MM.1S (cell line): ENCODE data around the gene FEM1C.

Source experiments
- DNase-seq: peaks from one replicate; pipeline ENCODE4 v3.0.0-alpha.2; 2015
- H2AFZ ChIP-seq: fragments of 300-600 bp; sonication (generic); 2 replicates; pipeline ENCODE4 v1.6.0; 2016; ENCODE audit warnings: antibody characterized with exemption, low read length
- H3F3A ChIP-seq: fragments of 300-600 bp; sonication (generic); 2 replicates; pipeline ENCODE4 v1.6.1; 2016; ENCODE audit warnings: mild to moderate bottlenecking, antibody characterized with exemption, low read length, moderate library complexity, mixed read lengths; ENCODE audit not compliant: insufficient read depth
- H3K27ac ChIP-seq: fragments of 300-600 bp; sonication (generic); 2 replicates; pipeline ENCODE4 v1.5.1; 2016; ENCODE audit warnings: mild to moderate bottlenecking, low read length
- H3K27me3 ChIP-seq: fragments of 300-600 bp; sonication (generic); replicated peaks from 2 replicates; pipeline ENCODE4 v1.6.0; 2016; ENCODE audit warnings: low read length; ENCODE audit not compliant: insufficient read depth
- H3K36me3 ChIP-seq: fragments of 300-600 bp; sonication (generic); replicated peaks from 2 replicates; pipeline ENCODE4 v1.6.1; 2016; ENCODE audit warnings: mild to moderate bottlenecking, low read length, mixed read lengths; ENCODE audit not compliant: insufficient read depth
- H3K4me1 ChIP-seq: fragments of 300-600 bp; sonication (generic); 2 replicates; pipeline ENCODE4 v1.6.1; 2016; ENCODE audit warnings: low read length, mixed read lengths
- H3K4me2 ChIP-seq: fragments of 300-600 bp; sonication (generic); 2 replicates; pipeline ENCODE4 v1.6.0; 2016; ENCODE audit warnings: low read depth, low read length
- H3K4me3 ChIP-seq: fragments of 300-600 bp; sonication (generic); 2 replicates; pipeline ENCODE4 v1.5.1; 2016; ENCODE audit warnings: low read length, mixed read lengths
- H3K79me2 ChIP-seq: fragments of 300-600 bp; sonication (generic); 2 replicates; pipeline ENCODE4 v1.6.1; 2016; ENCODE audit warnings: mixed run types, low read length, mixed read lengths
- H3K9ac ChIP-seq: fragments of 300-600 bp; sonication (generic); 2 replicates; pipeline ENCODE4 v1.6.1; 2016; ENCODE audit warnings: low read length, mixed read lengths
- H3K9me2 ChIP-seq: fragments of 300-600 bp; sonication (generic); replicated peaks from 2 replicates; pipeline ENCODE4 v1.6.1; 2016; ENCODE audit warnings: mild to moderate bottlenecking, low read length, mixed read lengths; ENCODE audit not compliant: insufficient read depth
- H3K9me3 ChIP-seq: fragments of 300-600 bp; sonication (generic); replicated peaks from 2 replicates; pipeline ENCODE4 v1.6.1; 2016; ENCODE audit warnings: mild to moderate bottlenecking, low read length, mixed read lengths; ENCODE audit not compliant: insufficient read depth
- H4K20me1 ChIP-seq: fragments of 300-600 bp; sonication (generic); 2 replicates; pipeline ENCODE4 v1.6.1; 2016; ENCODE audit warnings: mild to moderate bottlenecking, low read length, moderate library complexity, mixed read lengths; ENCODE audit not compliant: insufficient read depth
- EZH2 ChIP-seq: fragments of 300-600 bp; sonication (generic); optimal IDR thresholded peaks from 2 replicates; pipeline ENCODE3; 2017; ENCODE audit warnings: low read depth, mild to moderate bottlenecking, antibody characterized with exemption, low read length, mixed read lengths
- EZH2phosphoT487 ChIP-seq: fragments of 300-600 bp; sonication (generic); IDR thresholded peaks from 2 replicates; pipeline ENCODE4 v1.6.1; 2018; ENCODE audit warnings: antibody characterized with exemption, low read length
- TF ChIP-seq, protein P1 (sequence below): fragments of 300-600 bp; sonication (generic); IDR thresholded peaks from 2 replicates; pipeline ENCODE4 v1.5.1; 2016; ENCODE audit warnings: antibody characterized with exemption, low read length, mixed read lengths

The FEM1C gene

DNA sequence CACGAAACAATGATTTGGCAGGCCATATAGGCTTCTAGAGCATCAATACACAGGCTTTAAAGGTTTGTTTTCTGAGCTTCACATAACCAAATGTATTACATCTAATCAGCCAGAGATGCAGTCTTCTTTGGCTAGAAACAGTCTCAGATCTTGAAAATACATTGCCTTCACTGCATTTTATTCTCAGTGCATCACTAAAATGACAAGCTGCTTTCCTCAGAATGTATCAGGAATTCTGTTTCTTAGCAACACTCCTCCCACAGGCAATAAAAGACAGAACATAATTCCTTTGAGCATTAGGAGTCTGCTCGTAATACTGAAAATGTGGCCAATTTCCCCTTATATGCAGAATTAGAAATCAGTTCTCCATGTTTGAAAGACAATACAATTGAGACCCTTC is 36.9 kb downstream of the FEM1C start:
- Histone ChIP-seq H3K36me3 (no peaks in the 10 kb centered on the region), H3K4me3 (no peak overlapping the region), H4K20me1 (no peaks in the 10 kb centered on the region), H3K9ac (no peak overlapping the region), H3K27me3 (no peaks in the 10 kb centered on the region), H3K4me2 (no peak overlapping the region), H3F3A (no peaks in the 10 kb centered on the region), H3K9me2 (no peaks in the 10 kb centered on the region), H3K9me3 (no peaks in the 10 kb centered on the region), H2AFZ (no peak overlapping the region), H3K79me2 (no peaks in the 10 kb centered on the region), H3K4me1 (no peaks in the 10 kb centered on the region), H3K27ac (no peak overlapping the region)
- TF ChIP-seq, protein P1, sequence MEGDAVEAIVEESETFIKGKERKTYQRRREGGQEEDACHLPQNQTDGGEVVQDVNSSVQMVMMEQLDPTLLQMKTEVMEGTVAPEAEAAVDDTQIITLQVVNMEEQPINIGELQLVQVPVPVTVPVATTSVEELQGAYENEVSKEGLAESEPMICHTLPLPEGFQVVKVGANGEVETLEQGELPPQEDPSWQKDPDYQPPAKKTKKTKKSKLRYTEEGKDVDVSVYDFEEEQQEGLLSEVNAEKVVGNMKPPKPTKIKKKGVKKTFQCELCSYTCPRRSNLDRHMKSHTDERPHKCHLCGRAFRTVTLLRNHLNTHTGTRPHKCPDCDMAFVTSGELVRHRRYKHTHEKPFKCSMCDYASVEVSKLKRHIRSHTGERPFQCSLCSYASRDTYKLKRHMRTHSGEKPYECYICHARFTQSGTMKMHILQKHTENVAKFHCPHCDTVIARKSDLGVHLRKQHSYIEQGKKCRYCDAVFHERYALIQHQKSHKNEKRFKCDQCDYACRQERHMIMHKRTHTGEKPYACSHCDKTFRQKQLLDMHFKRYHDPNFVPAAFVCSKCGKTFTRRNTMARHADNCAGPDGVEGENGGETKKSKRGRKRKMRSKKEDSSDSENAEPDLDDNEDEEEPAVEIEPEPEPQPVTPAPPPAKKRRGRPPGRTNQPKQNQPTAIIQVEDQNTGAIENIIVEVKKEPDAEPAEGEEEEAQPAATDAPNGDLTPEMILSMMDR: no peak
- DNase-seq: no peak

DNA sequence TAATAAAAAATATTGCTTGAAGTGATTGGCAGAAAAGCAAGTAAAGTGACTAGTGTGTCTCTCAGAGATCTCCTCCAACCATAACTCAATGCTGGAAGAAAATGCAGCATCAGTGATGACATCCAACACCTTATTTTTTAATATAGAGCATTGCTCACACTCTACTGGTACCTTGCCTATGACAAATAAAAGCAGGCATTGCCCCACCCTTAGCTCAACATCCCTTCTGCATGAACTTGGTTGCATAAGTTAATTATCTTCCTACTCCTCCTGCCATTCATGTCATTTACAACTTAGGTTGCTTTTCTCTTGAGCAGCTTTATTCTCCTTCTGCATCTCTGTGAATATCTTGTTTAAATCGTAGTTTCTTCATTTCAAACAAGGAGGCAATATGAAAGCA is 41.2 kb downstream of the FEM1C start:
- no peak overlapping the region for H2AFZ ChIP-seq
- no peaks in the 10 kb centered on the region for H3K27me3 ChIP-seq
- no peaks in the 10 kb centered on the region for H3K36me3 ChIP-seq
- no peaks in the 10 kb centered on the region for H4K20me1 ChIP-seq
- no peaks in the 10 kb centered on the region for H3K9me3 ChIP-seq
- H3K27ac ChIP-seq: no peak overlapping the region
- no peaks in the 10 kb centered on the region for H3K9me2 ChIP-seq
- TF ChIP-seq, protein P1: no peak
- no peak for TF ChIP-seq EZH2
- no peak for TF ChIP-seq EZH2phosphoT487
- DNase-seq: no peak
- no peak overlapping the region for H3K4me2 ChIP-seq
- no peaks in the 10 kb centered on the region for H3K4me1 ChIP-seq
- no peak overlapping the region for H3K4me3 ChIP-seq
- H3F3A ChIP-seq: no peaks in the 10 kb centered on the region
- H3K9ac ChIP-seq: no peak overlapping the region
- H3K79me2 ChIP-seq: no peaks in the 10 kb centered on the region

DNA sequence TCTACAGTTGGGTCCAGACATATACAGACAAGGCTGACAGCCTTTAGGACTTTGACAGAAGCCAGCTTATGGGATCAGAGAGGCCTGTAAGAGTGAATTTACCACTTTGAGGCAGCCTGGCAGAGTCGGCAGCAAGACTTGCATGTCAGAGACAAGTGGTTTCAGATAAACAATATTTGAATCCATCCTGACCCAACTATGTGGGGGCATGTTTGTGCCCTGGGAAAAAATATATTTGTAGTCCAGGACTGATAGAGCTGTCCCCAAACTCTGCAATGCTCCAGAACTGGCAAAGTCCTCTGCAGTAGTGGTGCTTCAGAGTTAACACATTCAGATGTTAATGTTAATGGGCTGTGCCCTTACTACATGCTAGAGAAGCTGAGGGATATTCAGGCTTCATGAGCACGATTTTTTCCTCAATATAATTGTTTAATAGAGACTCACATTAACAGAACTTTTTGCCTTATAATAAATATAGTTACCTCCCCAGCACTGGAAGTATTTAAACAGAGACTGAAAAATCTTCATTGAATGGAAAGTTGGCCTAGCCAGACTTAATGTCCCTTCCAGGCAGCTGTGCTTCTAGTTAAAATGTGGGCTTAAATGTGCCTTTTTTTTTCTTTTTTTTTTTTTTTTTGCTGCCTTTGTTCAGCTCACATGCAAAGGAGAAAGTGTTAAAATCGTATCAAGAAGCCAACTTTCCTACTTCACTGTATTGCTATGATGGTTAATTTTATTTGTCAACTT is 42.9 kb downstream of the FEM1C start:
- H3K9me3 ChIP-seq: no peaks in the 10 kb centered on the region
- H3K9me2 ChIP-seq: no peaks in the 10 kb centered on the region
- no peaks in the 10 kb centered on the region for H3K4me1 ChIP-seq
- H3K79me2 ChIP-seq: no peaks in the 10 kb centered on the region
- H3K4me2 ChIP-seq: no peak overlapping the region
- TF ChIP-seq, protein P1: no peak
- TF ChIP-seq EZH2: no peak
- TF ChIP-seq EZH2phosphoT487: no peak
- H3F3A ChIP-seq: no peaks in the 10 kb centered on the region
- H2AFZ ChIP-seq: no peak overlapping the region
- no peak for DNase-seq
- H3K36me3 ChIP-seq: no peaks in the 10 kb centered on the region
- H3K27ac ChIP-seq: no peak overlapping the region
- no peak overlapping the region for H3K4me3 ChIP-seq
- no peaks in the 10 kb centered on the region for H3K27me3 ChIP-seq
- H3K9ac ChIP-seq: no peak overlapping the region
- no peaks in the 10 kb centered on the region for H4K20me1 ChIP-seq
